Gastroesophageal sphincter (tissue), 3 donors: ENCODE measurements around the gene STEAP1B.
"Not testable (repeated sequence)": the region's sequence is repeated elsewhere in the genome, so short reads cannot be mapped to it uniquely, and the experiment has no call there.

Experiments used
- CTCF ChIP-seq, 4 experiments: fragments of 200-600 bp in 2 of 4; fragments of 450-650 bp in 2 of 4; sonication (generic) in 1 of 4; IDR thresholded peaks; one replicate each; pipeline ENCODE4 v1.5.1; 2017 to 2019; ENCODE audit warnings: antibody characterized with exemption in 4 of 4, mild to moderate bottlenecking in 2 of 4, moderate library complexity in 2 of 4
- EP300 ChIP-seq: sonication (generic); formaldehyde crosslinking; IDR thresholded peaks from one replicate; pipeline ENCODE4 v1.6.1; 2017; ENCODE audit warnings: antibody characterized with exemption, mild to moderate bottlenecking
- POLR2A ChIP-seq, 2 donors: fragments of 450-650 bp; IDR thresholded peaks; one replicate each; pipeline ENCODE4 v1.6.1; 2017; ENCODE audit warnings: antibody characterized with exemption in 2 of 2, mild to moderate bottlenecking in 2 of 2, moderate library complexity in 1 of 2
- POLR2AphosphoS5 ChIP-seq: sonication (generic); formaldehyde crosslinking; IDR thresholded peaks from one replicate; pipeline ENCODE4 v1.6.1; 2017; ENCODE audit warnings: antibody characterized with exemption

DNA sequence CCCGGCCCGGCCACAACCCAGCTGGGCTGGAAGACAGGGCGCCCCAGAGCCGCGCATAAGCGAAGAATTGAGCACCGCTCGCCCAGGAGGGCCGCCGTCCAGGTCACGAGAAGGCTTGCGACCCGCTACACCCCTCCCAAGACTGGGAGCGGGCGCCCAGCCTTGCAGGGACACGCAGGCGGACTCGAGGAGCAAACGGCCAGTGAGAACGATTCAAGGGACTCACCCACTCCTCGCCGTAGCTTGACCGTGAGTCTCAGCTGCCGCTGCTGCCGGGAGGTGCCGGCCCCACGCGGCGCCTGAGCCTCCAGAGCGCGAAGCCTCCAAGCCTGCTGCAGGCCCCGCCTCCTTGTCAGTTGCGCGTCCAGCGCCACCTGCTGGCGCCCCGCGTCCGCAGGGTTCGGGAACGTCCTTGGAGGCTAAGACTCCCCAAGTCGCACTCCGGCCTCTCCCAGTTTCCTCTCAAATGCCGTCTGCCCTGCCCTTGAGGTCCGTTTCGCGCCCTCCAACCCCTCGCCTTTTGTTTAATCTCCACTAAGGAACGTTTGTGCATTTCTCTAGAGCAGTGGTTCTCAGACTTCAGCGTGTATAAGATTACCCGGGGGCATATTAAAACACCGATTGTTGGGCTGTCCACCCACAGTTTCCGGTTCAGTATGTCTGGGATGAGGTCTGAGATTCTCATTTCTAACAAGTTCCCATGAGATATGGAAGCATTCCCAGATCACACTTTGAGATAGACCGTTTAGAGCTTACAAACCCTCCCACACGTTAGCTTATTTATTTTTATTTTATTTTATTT, at the start of gene STEAP1B:
- peak; percentile 55 to 84 (median 68) for TF ChIP-seq CTCF (IDR thresholded peaks at IDR 0.05)
- TF ChIP-seq POLR2A (IDR thresholded peaks at IDR 0.05); EP300; POLR2AphosphoS5: not testable (repeated sequence)
